ENCODE results near the gene SOX18. TPM values are rescaled to one million over a fixed set of nuclear protein-coding genes. Genes with fewer than 3 reads are reported as not detected.
"Not testable (repeated sequence)": the region's sequence is repeated elsewhere in the genome, so short reads cannot be mapped to it uniquely, and the experiment has no call there.

SOX18 gene
- total RNA-seq, 2 donors from 2014 or later, result 0.46 to 0.72 TPM

- Mint-ChIP-seq H3K36me3 (ENCODE audit: insufficient read depth in 2 of 2) (peaks cover 17 to 26% of the 10 kb centered on the region in 2 donors), H3K4me1 (ENCODE audit: low read depth) (peaks cover 15% of the 10 kb centered on the region), H3K27me3 (ENCODE audit: low read depth) (no peaks in the 10 kb centered on the region), H3K4me3 (no peak overlapping the region), H3K9me3 (no peaks in the 10 kb centered on the region), H3K27ac (no peak overlapping the region)
- ATAC-seq (replicated peaks in 1 of 2), result no peak
- no peak for DNase-seq
Observed at GRCh38 chr20:64021124-64021975, 28.1 kb downstream of the SOX18 start.

- DNase-seq (no peak), ATAC-seq (replicated peaks in 1 of 2) (no peak)
- H3K27me3 Mint-ChIP-seq (ENCODE audit: low read depth), result no peaks in the 10 kb centered on the region
- H3K4me3 Mint-ChIP-seq, result no peak overlapping the region
- peaks cover 36% of the 10 kb centered on the region for H3K4me1 Mint-ChIP-seq (ENCODE audit: low read depth)
- peak overlapping the region; percentile 22 for H3K27ac Mint-ChIP-seq
- peaks cover 14 to 49% of the 10 kb centered on the region in 2 donors for H3K36me3 Mint-ChIP-seq (ENCODE audit: insufficient read depth in 2 of 2)
- no peaks in the 10 kb centered on the region for H3K9me3 Mint-ChIP-seq
Observed at GRCh38 chr20:64015635-64016034, 33.8 kb downstream of the SOX18 start.

GRCh38 chr20:64012385-64013154 lies 36.9 kb downstream of the SOX18 start:
- Mint-ChIP-seq H3K4me1 (ENCODE audit: low read depth) (peaks cover 57% of the 10 kb centered on the region), H3K4me3 (peak overlapping the region; percentile 72 to 75), H3K27ac (peak overlapping the region; percentile 90), H3K36me3 (ENCODE audit: insufficient read depth in 2 of 2) (peaks cover 19 to 62% of the 10 kb centered on the region in 2 donors)
- not testable (repeated sequence) for H3K9me3 Mint-ChIP-seq; ATAC-seq (replicated peaks in 1 of 2); H3K27me3 Mint-ChIP-seq (ENCODE audit: low read depth); DNase-seq

- Mint-ChIP-seq H3K9me3 (peaks cover 2 to 4% of the 10 kb centered on the region in 2 donors), H3K27ac (peak overlapping the region; percentile 70), H3K4me3 (peak overlapping the region; percentile 59 to 65), H3K36me3 (ENCODE audit: insufficient read depth in 2 of 2) (peaks cover 18 to 58% of the 10 kb centered on the region in 2 donors), H3K4me1 (ENCODE audit: low read depth) (peaks cover 55% of the 10 kb centered on the region), H3K27me3 (ENCODE audit: low read depth) (no peaks in the 10 kb centered on the region)
- no peak for DNase-seq
- ATAC-seq (replicated peaks in 1 of 2), result peak; percentile 43 to 50
Observed at GRCh38 chr20:64011366-64011779, 38.1 kb downstream of the SOX18 start.

GRCh38 chr20:64010711-64011237 lies 38.7 kb downstream of the SOX18 start:
- H3K36me3 Mint-ChIP-seq (ENCODE audit: insufficient read depth in 2 of 2), result peaks cover 18 to 56% of the 10 kb centered on the region in 2 donors
- H3K4me1 Mint-ChIP-seq (ENCODE audit: low read depth), result peaks cover 55% of the 10 kb centered on the region
- H3K27ac Mint-ChIP-seq, result peak overlapping the region; percentile 70
- no peaks in the 10 kb centered on the region for H3K27me3 Mint-ChIP-seq (ENCODE audit: low read depth)
- H3K4me3 Mint-ChIP-seq, result peak overlapping the region; percentile 59 to 65
- ATAC-seq (replicated peaks in 1 of 2) (peak; percentile 61 to 71), DNase-seq (peak in 1 of 2 donors; percentile 44)
- H3K9me3 Mint-ChIP-seq, result peaks cover 2 to 4% of the 10 kb centered on the region in 2 donors

GRCh38 chr20:64009811-64010387 lies 39.5 kb downstream of the SOX18 start:
- Mint-ChIP-seq H3K27me3 (ENCODE audit: low read depth) (no peaks in the 10 kb centered on the region), H3K4me1 (ENCODE audit: low read depth) (peaks cover 63% of the 10 kb centered on the region), H3K36me3 (ENCODE audit: insufficient read depth in 2 of 2) (peaks cover 17 to 49% of the 10 kb centered on the region in 2 donors), H3K27ac (peak overlapping the region; percentile 5), H3K4me3 (peak overlapping the region; percentile 9 to 53), H3K9me3 (peaks cover 2 to 4% of the 10 kb centered on the region in 2 donors)
- ATAC-seq (replicated peaks in 1 of 2) (peak; percentile 59 to 68), DNase-seq (peak; percentile 20 to 37)

GRCh38 chr20:64006902-64007301 lies 42.5 kb downstream of the SOX18 start:
- peaks cover 15 to 37% of the 10 kb centered on the region in 2 donors for H3K36me3 Mint-ChIP-seq (ENCODE audit: insufficient read depth in 2 of 2)
- H3K4me3 Mint-ChIP-seq, result no peak overlapping the region
- DNase-seq, result no peak
- H3K27me3 Mint-ChIP-seq (ENCODE audit: low read depth), result no peaks in the 10 kb centered on the region
- ATAC-seq (replicated peaks in 1 of 2), result peak in 1 of 2 donors; percentile 6
- peaks cover 49% of the 10 kb centered on the region for H3K4me1 Mint-ChIP-seq (ENCODE audit: low read depth)
- no peak overlapping the region for H3K27ac Mint-ChIP-seq
- H3K9me3 Mint-ChIP-seq, result peaks cover 2 to 4% of the 10 kb centered on the region in 2 donors

- H3K36me3 Mint-ChIP-seq (ENCODE audit: insufficient read depth in 2 of 2), result peaks cover 18 to 40% of the 10 kb centered on the region in 2 donors
- no peak overlapping the region for H3K4me3 Mint-ChIP-seq
- ATAC-seq (replicated peaks in 1 of 2) (no peak), DNase-seq (no peak)
- H3K4me1 Mint-ChIP-seq (ENCODE audit: low read depth), result peaks cover 51% of the 10 kb centered on the region
- no peaks in the 10 kb centered on the region for H3K27me3 Mint-ChIP-seq (ENCODE audit: low read depth)
- H3K9me3 Mint-ChIP-seq, result peaks cover 2 to 4% of the 10 kb centered on the region in 2 donors
- H3K27ac Mint-ChIP-seq, result no peak overlapping the region
Observed at GRCh38 chr20:64006490-64006889, 42.9 kb downstream of the SOX18 start.

GRCh38 chr20:64005394-64005793 lies 44.0 kb downstream of the SOX18 start:
- Mint-ChIP-seq H3K9me3 (peaks cover 2 to 4% of the 10 kb centered on the region in 2 donors), H3K27ac (no peak overlapping the region), H3K27me3 (ENCODE audit: low read depth) (no peaks in the 10 kb centered on the region), H3K4me1 (ENCODE audit: low read depth) (peaks cover 42% of the 10 kb centered on the region), H3K4me3 (no peak overlapping the region), H3K36me3 (ENCODE audit: insufficient read depth in 2 of 2) (peaks cover 18 to 33% of the 10 kb centered on the region in 2 donors)
- DNase-seq (no peak), ATAC-seq (replicated peaks in 1 of 2) (no peak)

- H3K9me3 Mint-ChIP-seq, result peaks cover 2 to 3% of the 10 kb centered on the region in 2 donors
- DNase-seq, result no peak
- no peak for ATAC-seq (replicated peaks in 1 of 2)
- peaks cover 30% of the 10 kb centered on the region for H3K4me1 Mint-ChIP-seq (ENCODE audit: low read depth)
- no peaks in the 10 kb centered on the region for H3K27me3 Mint-ChIP-seq (ENCODE audit: low read depth)
- H3K36me3 Mint-ChIP-seq (ENCODE audit: insufficient read depth in 2 of 2), result peaks cover 12 to 27% of the 10 kb centered on the region in 2 donors
- H3K4me3 Mint-ChIP-seq, result no peak overlapping the region
- no peak overlapping the region for H3K27ac Mint-ChIP-seq
Observed at GRCh38 chr20:64003960-64004725, 45.3 kb downstream of the SOX18 start.

GRCh38 chr20:64001607-64002011 lies 47.8 kb downstream of the SOX18 start:
- no peaks in the 10 kb centered on the region for H3K9me3 Mint-ChIP-seq
- no peak overlapping the region for H3K27ac Mint-ChIP-seq
- no peak overlapping the region for H3K4me3 Mint-ChIP-seq
- ATAC-seq (replicated peaks in 1 of 2), result peak in 1 of 2 donors; percentile 64
- H3K36me3 Mint-ChIP-seq (ENCODE audit: insufficient read depth in 2 of 2), result peaks cover 11 to 21% of the 10 kb centered on the region in 2 donors
- DNase-seq, result no peak
- no peaks in the 10 kb centered on the region for H3K27me3 Mint-ChIP-seq (ENCODE audit: low read depth)
- H3K4me1 Mint-ChIP-seq (ENCODE audit: low read depth), result peaks cover 14% of the 10 kb centered on the region

- no peak for DNase-seq
- peaks cover 11 to 21% of the 10 kb centered on the region in 2 donors for H3K36me3 Mint-ChIP-seq (ENCODE audit: insufficient read depth in 2 of 2)
- no peak for ATAC-seq (replicated peaks in 1 of 2)
Observed at GRCh38 chr20:64000906-64001305, 48.5 kb downstream of the SOX18 start.

More at GRCh38 chr20:64000906-64001305, 48.5 kb downstream of the SOX18 start:
- Mint-ChIP-seq H3K9me3 (no peaks in the 10 kb centered on the region), H3K27me3 (ENCODE audit: low read depth) (no peaks in the 10 kb centered on the region), H3K27ac (no peak overlapping the region), H3K4me3 (no peak overlapping the region), H3K4me1 (ENCODE audit: low read depth) (peaks cover 14% of the 10 kb centered on the region)
